Superior temporal gyrus (tissue), 1 donor: Measurements from ENCODE around the gene TNPO1.
"Not testable (repeated sequence)": the region's sequence is repeated elsewhere in the genome, so short reads cannot be mapped to it uniquely, and the experiment has no call there.

ENCODE experiments used
- DNase-seq: peaks from one replicate; pipeline ENCODE4 v3.0.0-alpha.2; 2016; ENCODE audit errors: extremely low spot score

The TNPO1 gene

GRCh38 chr5:72854419-72854818 lies 38.0 kb downstream of the TNPO1 start:
- no peak for DNase-seq

GRCh38 chr5:72855821-72856220 lies 39.4 kb downstream of the TNPO1 start:
- no peak for DNase-seq

- no peak for DNase-seq
Measured at GRCh38 chr5:72857396-72857795, 40.9 kb downstream of the TNPO1 start.

GRCh38 chr5:72859127-72859526 lies 42.7 kb downstream of the TNPO1 start:
- no peak for DNase-seq

GRCh38 chr5:72860499-72860898 lies 44.0 kb downstream of the TNPO1 start:
- DNase-seq, result no peak

GRCh38 chr5:72871366-72872024 lies 55.0 kb downstream of the TNPO1 start:
- no peak for DNase-seq

- DNase-seq, result peak; percentile 32
Measured at GRCh38 chr5:72878854-72879253, 62.4 kb downstream of the TNPO1 start.

GRCh38 chr5:72882989-72883388 lies 66.5 kb downstream of the TNPO1 start:
- DNase-seq, result no peak

GRCh38 chr5:72883850-72884249 lies 67.4 kb downstream of the TNPO1 start:
- DNase-seq, result no peak

GRCh38 chr5:72884892-72885291 lies 68.4 kb downstream of the TNPO1 start:
- DNase-seq, result peak; percentile 39

GRCh38 chr5:72885824-72886223 lies 69.4 kb downstream of the TNPO1 start:
- no peak for DNase-seq

GRCh38 chr5:72888595-72888994 lies 72.1 kb downstream of the TNPO1 start:
- no peak for DNase-seq

- no peak for DNase-seq
Measured at GRCh38 chr5:72889324-72889723, 72.9 kb downstream of the TNPO1 start.

GRCh38 chr5:72892846-72893245 lies 76.4 kb downstream of the TNPO1 start:
- no peak for DNase-seq

- no peak for DNase-seq
Measured at GRCh38 chr5:72895758-72896157, 79.3 kb downstream of the TNPO1 start.

- no peak for DNase-seq
Measured at GRCh38 chr5:72906806-72907205, 90.3 kb downstream of the TNPO1 start.

GRCh38 chr5:72908664-72909063 lies 92.2 kb downstream of the TNPO1 start:
- peak; percentile 4 for DNase-seq

- no peak for DNase-seq
Measured at GRCh38 chr5:72917371-72917776, 100.9 kb downstream of the TNPO1 start.

GRCh38 chr5:72920690-72921502 lies 104.4 kb downstream of the TNPO1 start:
- DNase-seq, result no peak

GRCh38 chr5:72921886-72922285 lies 105.4 kb downstream of the TNPO1 start:
- peak; percentile 6 for DNase-seq

- no peak for DNase-seq
Measured at GRCh38 chr5:72922422-72922821, 106.0 kb downstream of the TNPO1 start.

- DNase-seq, result no peak
Measured at GRCh38 chr5:72925336-72926010, 109.0 kb downstream of the TNPO1 start.

- DNase-seq, result not testable (repeated sequence)
Measured at GRCh38 chr5:72932686-72933085, 116.2 kb downstream of the TNPO1 start.
